Measurements from ENCODE around the gene TRIM8. TPM values are rescaled to one million over a fixed set of nuclear protein-coding genes. Genes with fewer than 3 reads are reported as not detected.

TRIM8 gene
- total and polyA plus RNA-seq, 2 donors (not counting 3 experiments of a cell fraction or from before 2014, with no cell fraction given), result 74.1 to 114 TPM

GRCh38 chr10:102705531-102705930 is 61.3 kb downstream of the TRIM8 start:
- H3K9me1 ChIP-seq (replicated peaks; ENCODE audit: control insufficient read depth, extremely low read depth, insufficient read depth, low read length), result no peaks in the 10 kb centered on the region
- TF ChIP-seq MYC (IDR thresholded peaks at IDR 0.05; ENCODE audit: low read depth, low read length), result no peak
- no peak for TF ChIP-seq CTCF (IDR thresholded peaks at IDR 0.05; ENCODE audit: extremely low read depth in 1 of 2, insufficient read depth in 1 of 2, low read depth in 1 of 2, low read length in 2 of 2)
- TF ChIP-seq, protein P1, sequence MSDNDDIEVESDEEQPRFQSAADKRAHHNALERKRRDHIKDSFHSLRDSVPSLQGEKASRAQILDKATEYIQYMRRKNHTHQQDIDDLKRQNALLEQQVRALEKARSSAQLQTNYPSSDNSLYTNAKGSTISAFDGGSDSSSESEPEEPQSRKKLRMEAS (IDR thresholded peaks at IDR 0.05; ENCODE audit: insufficient read depth, insufficient read length), result no peak
- no peak for TF ChIP-seq FOS (IDR thresholded peaks at IDR 0.05; ENCODE audit: borderline replicate concordance, insufficient read depth, low read length)
- no peak for TF ChIP-seq POLR2AphosphoS5 (IDR thresholded peaks at IDR 0.05; ENCODE audit: insufficient read depth, low read depth, low read length)
- TF ChIP-seq EZH2 (IDR thresholded peaks at IDR 0.05; ENCODE audit: borderline replicate concordance, low read depth, low read length, severe bottlenecking), result no peak
- no peak for TF ChIP-seq POLR2A (IDR thresholded peaks at IDR 0.05; ENCODE audit: low read depth, low read length)
- no peak for TF ChIP-seq GATA2 (IDR thresholded peaks at IDR 0.05; ENCODE audit: insufficient read depth, insufficient read length, low read depth, low read length)
- no peak for TF ChIP-seq JUN (IDR thresholded peaks at IDR 0.05; ENCODE audit: borderline replicate concordance, insufficient read depth, insufficient read length, low read depth)
- intact Hi-C loops (cut with micrococcal nuclease) (no loop called here), dilution Hi-C loops (cut with MboI; ENCODE audit: extremely low pct_ligation_motif_present, low sequenced_read_pairs) (no loop called here)
- no TSS peak for BruUV-seq (replicated peaks)
- no peaks in the 10 kb centered on the region for H4K20me1 ChIP-seq (replicated peaks; ENCODE audit: control insufficient read depth, extremely low read depth, insufficient read depth, low read length)
- H3K27ac ChIP-seq (ENCODE audit: insufficient read depth, low read depth, low read length), result no peak overlapping the region
- no peak overlapping the region for H2AFZ ChIP-seq (ENCODE audit: low read depth, low read length)
- ChIA-PET POLR2A (no interaction called here), CTCF (no interaction called here)
- no peak overlapping the region for H3K4me2 ChIP-seq (ENCODE audit: insufficient read depth, low read length)
- H3K27me3 ChIP-seq (ENCODE audit: control insufficient read depth in 2 of 2, insufficient read depth in 2 of 2, low read length in 2 of 2), result no peaks in the 10 kb centered on the region
- no peak overlapping the region for H3K9ac ChIP-seq (replicated peaks; ENCODE audit: extremely low read depth, insufficient read depth, low read length)
- no peaks in the 10 kb centered on the region for H3K36me3 ChIP-seq (ENCODE audit: control insufficient read depth in 2 of 2, extremely low read depth in 1 of 2, insufficient read depth in 2 of 2, low read length in 2 of 2)
- H3K79me2 ChIP-seq (ENCODE audit: control insufficient read depth, insufficient read depth, low read length), result no peaks in the 10 kb centered on the region
- DNase-seq (ENCODE audit: low read depth, low spot score) (no peak), FAIRE-seq (no peak)
- no peaks in the 10 kb centered on the region for H3K9me3 ChIP-seq (replicated peaks; ENCODE audit: control insufficient read depth, insufficient read depth, low read length)
- peaks cover 3% of the 10 kb centered on the region for H3K4me1 ChIP-seq (ENCODE audit: control insufficient read depth, extremely low read depth, insufficient read depth, low read length)
- no peak overlapping the region for H3K4me3 ChIP-seq (replicated peaks in 1 of 3; ENCODE audit: insufficient read depth in 1 of 3, low read depth in 1 of 3, low read length in 3 of 3)

Other genes starting within 250 kb of the TRIM8 start
- 21.9 and 25.6 TPM in 2 replicates for gene NFKB2, start 248.8 kb upstream of the TRIM8 start, total RNA-seq
- gene NFKB2, start 248.8 kb upstream of the TRIM8 start, polyA plus RNA-seq, result 21.0 and 23.0 TPM in 2 replicates
- 0.18 and 0.40 TPM in 2 replicates for gene PSD, start 225.7 kb upstream of the TRIM8 start, total RNA-seq
- gene PSD, start 225.7 kb upstream of the TRIM8 start, polyA plus RNA-seq, result 0.08 and 0.10 TPM in 2 replicates
- 9.9 and 10.7 TPM in 2 replicates for gene FBXL15, start 223.6 kb upstream of the TRIM8 start, total RNA-seq
- 15.3 and 21.6 TPM in 2 replicates for gene FBXL15, start 223.6 kb upstream of the TRIM8 start, polyA plus RNA-seq
- 61.5 and 62.6 TPM in 2 replicates for gene CUEDC2, start 211.9 kb upstream of the TRIM8 start, total RNA-seq
- 82.3 and 96.7 TPM in 2 replicates for gene CUEDC2, start 211.9 kb upstream of the TRIM8 start, polyA plus RNA-seq
- not detected in 2 replicates for gene C10orf95, start 192.9 kb upstream of the TRIM8 start, total RNA-seq
- gene C10orf95, start 192.9 kb upstream of the TRIM8 start, polyA plus RNA-seq, result 0.08 TPM in 1 of 2 replicates, not detected in the other
- gene ACTR1A, start 141.8 kb upstream of the TRIM8 start, total RNA-seq, result 151 and 155 TPM in 2 replicates
- 164 and 169 TPM in 2 replicates for gene ACTR1A, start 141.8 kb upstream of the TRIM8 start, polyA plus RNA-seq
- 14.5 and 16.3 TPM in 2 replicates for gene SUFU, start 140.5 kb upstream of the TRIM8 start, total RNA-seq
- 9.5 and 10.1 TPM in 2 replicates for gene SUFU, start 140.5 kb upstream of the TRIM8 start, polyA plus RNA-seq
- gene ARL3, start 69.9 kb downstream of the TRIM8 start, total RNA-seq, result 10.6 and 11.0 TPM in 2 replicates
- 4.9 and 6.6 TPM in 2 replicates for gene ARL3, start 69.9 kb downstream of the TRIM8 start, polyA plus RNA-seq
- gene SFXN2, start 70.2 kb downstream of the TRIM8 start, total RNA-seq, result 13.1 and 17.0 TPM in 2 replicates
- 8.1 and 9.8 TPM in 2 replicates for gene SFXN2, start 70.2 kb downstream of the TRIM8 start, polyA plus RNA-seq
- 43.6 and 46.0 TPM in 2 replicates for gene WBP1L, start 99.5 kb downstream of the TRIM8 start, total RNA-seq
- 70.3 and 94.1 TPM in 2 replicates for gene WBP1L, start 99.5 kb downstream of the TRIM8 start, polyA plus RNA-seq
- gene CYP17A1, start 192.9 kb downstream of the TRIM8 start, total RNA-seq, result not detected in 2 replicates
- not detected in 2 replicates for gene CYP17A1, start 192.9 kb downstream of the TRIM8 start, polyA plus RNA-seq
- gene BORCS7, start 209.8 kb downstream of the TRIM8 start, total RNA-seq, result 16.2 and 16.9 TPM in 2 replicates
- 16.5 and 26.0 TPM in 2 replicates for gene BORCS7, start 209.8 kb downstream of the TRIM8 start, polyA plus RNA-seq
- gene AS3MT, start 225.0 kb downstream of the TRIM8 start, total RNA-seq, result 0.95 TPM in 1 of 2 replicates, not detected in the other
- 0.72 and 1.0 TPM in 2 replicates for gene AS3MT, start 225.0 kb downstream of the TRIM8 start, polyA plus RNA-seq

Data from endothelial cell of umbilical vein (primary cell).